Neutrophil (primary cell): Measurements from ENCODE around the gene RAB8B.

Experiments
- H3K27ac ChIP-seq: fragments of 200-600 bp; sonication (generic); 2 replicates; pipeline ENCODE4 v1.5.1; 2016; ENCODE audit warnings: mild to moderate bottlenecking, moderate library complexity
- H3K27me3 ChIP-seq: fragments of 200-600 bp; sonication (generic); 2 replicates; pipeline ENCODE4 v1.6.0; 2016; ENCODE audit warnings: mild to moderate bottlenecking
- H3K36me3 ChIP-seq: fragments of 200-600 bp; sonication (generic); 2 replicates; pipeline ENCODE4 v1.5.1; 2017
- H3K4me1 ChIP-seq, 2 experiments: fragments of 200-600 bp in 1 of 2; sonication (generic) in 1 of 2; 1 replicate in 1 of 2; 2 replicates in 1 of 2; pipeline versions ENCODE4 v1.5.1 to v1.6.1; 2013 to 2016; ENCODE audit warnings: low read depth in 1 of 2, low read length in 1 of 2, mild to moderate bottlenecking in 1 of 2, moderate library complexity in 1 of 2; ENCODE audit not compliant: control insufficient read depth in 1 of 2, insufficient read depth in 1 of 2
- H3K4me3 ChIP-seq, 2 experiments: fragments of 200-600 bp in 1 of 2; sonication (generic) in 1 of 2; 1 replicate in 1 of 2; 2 replicates in 1 of 2; pipeline ENCODE4 v1.5.1; 2013 to 2016; ENCODE audit warnings: low read depth in 1 of 2, low read length in 1 of 2, mild to moderate bottlenecking in 1 of 2, moderate library complexity in 1 of 2
- H3K9me3 ChIP-seq: fragments of 200-600 bp; sonication (generic); 2 replicates; pipeline ENCODE4 v1.5.1; 2016
- TF ChIP-seq, protein P1 (sequence below): fragments of 200-600 bp; sonication (generic); IDR thresholded peaks from 2 replicates; pipeline ENCODE4 v1.5.1; 2016; ENCODE audit warnings: antibody characterized with exemption

RAB8B gene

DNA sequence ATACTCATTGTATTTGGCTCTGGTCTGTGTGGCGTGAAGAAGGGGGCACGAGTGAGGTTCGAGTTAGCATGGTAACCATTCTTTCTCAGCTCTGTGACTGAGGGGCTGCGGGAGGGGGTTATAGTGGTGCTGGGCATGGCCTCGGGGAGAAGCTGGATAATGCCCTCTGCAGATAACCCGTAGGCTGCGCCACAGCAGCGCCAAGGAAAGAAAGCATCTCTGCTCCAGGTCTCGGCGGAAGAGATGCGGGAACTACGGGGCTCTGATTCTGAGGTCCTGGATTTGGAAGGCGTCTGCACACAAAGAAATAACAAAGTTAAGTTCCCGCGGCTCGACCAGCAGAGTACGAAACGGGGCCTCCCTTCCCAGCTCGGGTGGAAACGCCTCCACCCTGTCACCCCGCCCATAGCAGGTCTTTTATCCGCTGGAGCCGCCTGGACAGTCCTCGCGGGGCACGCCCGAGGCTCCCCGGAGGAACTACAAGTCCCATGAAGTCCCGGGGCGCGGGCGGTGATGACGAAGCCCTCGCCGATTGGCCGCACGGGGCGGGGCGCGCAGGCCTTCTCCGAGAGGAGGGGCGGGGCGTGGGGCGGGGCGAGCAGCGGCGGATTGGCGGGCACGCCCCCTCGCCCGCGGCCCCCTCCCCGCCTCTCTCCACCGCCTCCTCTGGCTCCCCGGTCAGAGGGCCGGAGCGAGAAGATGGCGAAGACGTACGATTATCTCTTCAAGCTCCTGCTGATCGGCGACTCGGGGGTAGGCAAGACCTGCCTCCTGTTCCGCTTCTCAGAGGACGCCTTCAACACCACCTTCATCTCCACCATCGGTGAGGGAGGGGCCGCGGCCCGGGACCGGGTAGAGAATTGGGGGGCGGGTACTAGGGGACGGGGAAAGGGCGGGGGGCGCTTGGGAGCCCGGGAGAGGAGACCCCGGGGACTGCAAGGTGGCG is at the start of gene RAB8B:
RAB8B (plus strand) TSS at position 681 of the 946 bp plus-strand sequence; CDS start at position 700, 19 bp downstream.
- TF ChIP-seq, protein P1, sequence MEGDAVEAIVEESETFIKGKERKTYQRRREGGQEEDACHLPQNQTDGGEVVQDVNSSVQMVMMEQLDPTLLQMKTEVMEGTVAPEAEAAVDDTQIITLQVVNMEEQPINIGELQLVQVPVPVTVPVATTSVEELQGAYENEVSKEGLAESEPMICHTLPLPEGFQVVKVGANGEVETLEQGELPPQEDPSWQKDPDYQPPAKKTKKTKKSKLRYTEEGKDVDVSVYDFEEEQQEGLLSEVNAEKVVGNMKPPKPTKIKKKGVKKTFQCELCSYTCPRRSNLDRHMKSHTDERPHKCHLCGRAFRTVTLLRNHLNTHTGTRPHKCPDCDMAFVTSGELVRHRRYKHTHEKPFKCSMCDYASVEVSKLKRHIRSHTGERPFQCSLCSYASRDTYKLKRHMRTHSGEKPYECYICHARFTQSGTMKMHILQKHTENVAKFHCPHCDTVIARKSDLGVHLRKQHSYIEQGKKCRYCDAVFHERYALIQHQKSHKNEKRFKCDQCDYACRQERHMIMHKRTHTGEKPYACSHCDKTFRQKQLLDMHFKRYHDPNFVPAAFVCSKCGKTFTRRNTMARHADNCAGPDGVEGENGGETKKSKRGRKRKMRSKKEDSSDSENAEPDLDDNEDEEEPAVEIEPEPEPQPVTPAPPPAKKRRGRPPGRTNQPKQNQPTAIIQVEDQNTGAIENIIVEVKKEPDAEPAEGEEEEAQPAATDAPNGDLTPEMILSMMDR: peak; percentile 53
- H3K4me1 ChIP-seq: peaks cover 48 to 51% of the 10 kb centered on the region in 2 experiments
- H3K4me3 ChIP-seq: peak within 1 kb of the TSS; percentile 91 to 94
- peak within 1 kb of the TSS; percentile 95 for H3K27ac ChIP-seq
- H3K27me3 ChIP-seq: peaks cover 13% of the 10 kb centered on the region
- H3K36me3 ChIP-seq: no peaks in the 10 kb centered on the region
- no peaks in the 10 kb centered on the region for H3K9me3 ChIP-seq

DNA sequence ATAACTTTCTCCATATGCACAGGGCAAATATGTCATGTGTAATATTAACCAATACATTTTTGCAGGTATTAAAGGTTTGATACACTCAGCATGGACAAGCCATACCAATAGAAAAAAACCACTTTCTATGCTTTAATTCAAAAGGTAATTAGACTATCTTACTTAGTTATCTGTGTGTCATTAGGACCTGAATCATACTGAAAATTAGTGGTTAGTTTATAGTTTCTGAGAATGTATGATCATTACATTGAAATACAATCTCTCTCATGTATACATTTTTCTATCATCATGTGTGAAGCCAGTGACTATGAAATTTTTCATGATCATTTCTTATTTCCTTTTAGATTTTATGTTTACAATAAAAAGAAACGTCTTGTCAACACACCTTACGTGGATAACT is 48.5 kb upstream of the RAB8B start:
- Histone ChIP-seq H3K4me1 (no peaks in the 10 kb centered on the region), H3K27me3 (no peaks in the 10 kb centered on the region), H3K36me3 (peaks cover 24% of the 10 kb centered on the region), H3K27ac (no peak overlapping the region), H3K9me3 (no peaks in the 10 kb centered on the region), H3K4me3 (no peak overlapping the region)
- TF ChIP-seq, protein P1: no peak

DNA sequence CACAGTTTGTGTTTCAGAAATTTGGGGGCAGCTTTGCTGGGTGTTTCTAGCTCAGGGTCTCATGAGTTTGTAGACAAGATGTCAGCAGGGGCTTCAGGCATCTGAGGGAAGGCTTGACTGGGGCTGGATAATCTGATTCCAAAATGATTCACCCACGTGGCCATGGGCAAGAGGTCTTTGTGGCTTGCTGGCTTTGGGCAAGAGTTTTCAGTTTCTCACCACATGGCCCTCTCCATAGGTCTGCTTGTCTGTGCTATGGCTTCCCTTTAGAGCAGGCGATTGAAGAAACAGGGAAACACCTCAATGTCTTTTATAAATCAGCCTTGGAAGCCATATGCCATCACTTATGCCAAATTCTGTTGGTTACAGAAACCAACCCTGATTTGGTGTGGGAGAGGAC is 44.0 kb upstream of the RAB8B start:
- Histone ChIP-seq H3K27me3 (no peaks in the 10 kb centered on the region), H3K9me3 (no peaks in the 10 kb centered on the region), H3K27ac (no peak overlapping the region), H3K4me3 (no peak overlapping the region), H3K4me1 (no peaks in the 10 kb centered on the region), H3K36me3 (peaks cover 36% of the 10 kb centered on the region)
- TF ChIP-seq, protein P1: no peak

DNA sequence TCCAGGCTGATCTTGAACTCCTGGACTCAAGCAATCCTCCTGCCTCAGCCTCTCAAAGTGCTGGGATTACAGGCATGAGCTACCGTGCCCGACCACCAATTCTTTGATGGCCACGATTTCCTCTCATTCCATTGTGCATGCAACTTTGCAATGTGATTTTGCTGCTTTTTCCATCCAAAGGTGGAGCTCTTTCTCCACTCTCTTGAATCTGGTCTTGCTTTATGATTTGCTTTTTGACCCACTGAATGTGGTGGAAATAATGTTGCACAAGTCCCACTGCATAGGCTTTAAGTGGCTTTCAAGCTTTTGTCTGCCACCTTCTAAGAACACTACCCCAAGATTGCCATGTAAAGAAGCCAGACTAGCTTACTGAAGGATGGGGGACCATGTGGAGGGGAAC is 42.7 kb upstream of the RAB8B start:
- Histone ChIP-seq H3K27ac (no peak overlapping the region), H3K9me3 (no peaks in the 10 kb centered on the region), H3K27me3 (no peaks in the 10 kb centered on the region), H3K4me3 (no peak overlapping the region), H3K36me3 (peaks cover 32% of the 10 kb centered on the region), H3K4me1 (no peaks in the 10 kb centered on the region)
- TF ChIP-seq, protein P1: no peak

DNA sequence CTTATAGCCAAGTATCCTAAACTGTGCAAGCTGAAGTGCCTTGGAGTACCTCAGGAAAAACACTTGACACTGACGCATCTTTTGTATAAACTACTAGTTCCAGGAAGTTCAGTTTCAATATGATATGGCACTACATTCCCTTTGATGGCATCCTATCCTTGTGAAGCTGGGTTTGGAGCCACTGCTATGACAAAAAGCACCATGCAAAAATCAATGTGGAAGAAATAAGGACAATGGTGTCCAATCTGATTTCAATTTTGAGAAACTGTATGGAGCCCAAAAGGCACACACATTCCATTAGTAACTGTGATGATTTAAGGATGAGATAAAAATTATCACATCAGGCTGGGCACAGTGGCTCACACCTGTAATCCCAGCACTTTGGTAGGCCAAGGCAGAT is 37.7 kb upstream of the RAB8B start:
- H3K4me1 ChIP-seq: peaks cover 9% of the 10 kb centered on the region in 2 experiments
- TF ChIP-seq, protein P1: no peak
- no peak overlapping the region for H3K27ac ChIP-seq
- no peaks in the 10 kb centered on the region for H3K9me3 ChIP-seq
- peaks cover 36% of the 10 kb centered on the region for H3K36me3 ChIP-seq
- H3K27me3 ChIP-seq: no peaks in the 10 kb centered on the region
- no peak overlapping the region for H3K4me3 ChIP-seq
